GM19397 (cell line): Measurements from ENCODE around the gene ACOT7.
"Not testable (repeated sequence)": the region's sequence is repeated elsewhere in the genome, so short reads cannot be mapped to it uniquely, and the experiment has no call there.

Experiments used
- ATAC-seq: cut with Tn5 transposase; IDR thresholded peaks from one replicate; pipeline ENCODE4 v1.9.1; 2021; ENCODE audit warnings: mild to moderate bottlenecking, moderate library complexity; ENCODE audit not compliant: unreplicated experiment

The ACOT7 gene

GRCh38 chr1:6317098-6317760 is 76.3 kb downstream of the ACOT7 start:
- ATAC-seq: no peak

GRCh38 chr1:6316240-6317097 is 77.1 kb downstream of the ACOT7 start:
- ATAC-seq: no peak

GRCh38 chr1:6314503-6314902 is 79.1 kb downstream of the ACOT7 start:
- no peak for ATAC-seq

GRCh38 chr1:6313393-6314200 is 80.0 kb downstream of the ACOT7 start:
- ATAC-seq: no peak

GRCh38 chr1:6310116-6310848 is 83.3 kb downstream of the ACOT7 start:
- no peak for ATAC-seq

- ATAC-seq: no peak
Measured at GRCh38 chr1:6309564-6309963, 84.0 kb downstream of the ACOT7 start.

GRCh38 chr1:6308449-6308848 is 85.1 kb downstream of the ACOT7 start:
- no peak for ATAC-seq

GRCh38 chr1:6307682-6308081 is 85.9 kb downstream of the ACOT7 start:
- not testable (repeated sequence) for ATAC-seq

GRCh38 chr1:6307099-6307498 is 86.5 kb downstream of the ACOT7 start:
- ATAC-seq: no peak

GRCh38 chr1:6303397-6304012 is 90.1 kb downstream of the ACOT7 start:
- ATAC-seq: no peak

GRCh38 chr1:6302568-6302967 is 91.0 kb downstream of the ACOT7 start:
- ATAC-seq: no peak

- no peak for ATAC-seq
Measured at GRCh38 chr1:6301526-6301925, 92.0 kb downstream of the ACOT7 start.

- ATAC-seq: no peak
Measured at GRCh38 chr1:6300342-6301048, 93.1 kb downstream of the ACOT7 start.

GRCh38 chr1:6299557-6300165 is 93.9 kb downstream of the ACOT7 start:
- ATAC-seq: no peak

GRCh38 chr1:6298940-6299465 is 94.6 kb downstream of the ACOT7 start:
- ATAC-seq: no peak

- ATAC-seq: no peak
Measured at GRCh38 chr1:6298530-6298929, 95.0 kb downstream of the ACOT7 start.

GRCh38 chr1:6295910-6296309 is 97.7 kb downstream of the ACOT7 start:
- no peak for ATAC-seq

GRCh38 chr1:6294890-6295556 is 98.5 kb downstream of the ACOT7 start:
- no peak for ATAC-seq
